AG08396 (cell line): ENCODE data around the gene PHKA2.

Source experiments
- DNase-seq: peaks from one replicate; pipeline ENCODE4 v3.0.0; 2012; ENCODE audit warnings: low spot score, mixed read lengths

The PHKA2 gene

DNA sequence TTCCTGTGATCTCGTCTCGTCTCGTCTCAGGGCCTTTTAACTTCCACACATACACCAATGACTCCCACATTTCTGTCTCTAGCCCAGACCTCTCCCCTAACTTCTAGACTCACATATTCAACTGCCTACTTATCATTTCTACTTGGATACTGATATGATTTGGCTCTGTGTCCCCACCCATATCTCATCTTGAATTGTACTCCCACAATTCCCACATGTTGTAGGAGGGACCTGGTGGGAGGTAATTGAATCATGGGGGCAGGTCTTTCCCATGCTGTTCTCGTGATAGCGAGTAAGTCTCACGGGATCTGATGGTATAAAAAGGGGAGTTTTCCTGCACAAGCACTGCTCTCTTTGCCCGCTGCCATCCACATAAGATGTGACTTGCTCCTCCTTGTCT lies 8.9 kb downstream of the PHKA2 start:
- no peak for DNase-seq

DNA sequence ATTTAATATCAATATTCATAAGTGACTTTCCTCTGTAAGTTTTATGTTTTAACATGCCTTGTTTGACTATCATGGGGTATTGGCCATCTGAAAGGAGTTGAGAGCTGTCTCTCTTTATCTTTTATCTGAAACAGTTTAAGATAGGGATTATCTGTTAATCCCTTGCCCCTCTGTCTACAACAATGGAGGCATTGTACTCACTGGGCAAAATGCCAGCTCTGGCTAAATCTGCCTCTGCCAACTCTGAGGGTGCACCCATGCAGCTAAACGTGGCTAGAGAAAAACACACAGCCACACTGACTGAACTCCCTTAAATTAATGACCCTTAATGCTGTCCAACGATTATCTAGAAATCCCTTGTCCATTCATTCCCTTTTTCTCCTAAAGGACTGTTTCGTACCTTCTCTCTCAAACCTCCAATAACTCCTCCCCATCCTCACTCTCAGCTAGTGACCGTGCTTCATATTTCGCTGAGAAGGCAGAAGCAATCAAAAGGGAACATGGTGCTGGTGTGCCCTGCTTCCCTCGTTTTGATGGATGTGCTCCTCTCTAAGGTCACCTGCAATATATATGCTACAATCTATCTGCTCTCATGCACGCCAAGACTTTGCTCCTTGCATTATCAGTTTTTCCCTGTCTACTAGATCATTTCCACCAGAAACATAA lies 10.3 kb downstream of the PHKA2 start:
- DNase-seq: no peak

DNA sequence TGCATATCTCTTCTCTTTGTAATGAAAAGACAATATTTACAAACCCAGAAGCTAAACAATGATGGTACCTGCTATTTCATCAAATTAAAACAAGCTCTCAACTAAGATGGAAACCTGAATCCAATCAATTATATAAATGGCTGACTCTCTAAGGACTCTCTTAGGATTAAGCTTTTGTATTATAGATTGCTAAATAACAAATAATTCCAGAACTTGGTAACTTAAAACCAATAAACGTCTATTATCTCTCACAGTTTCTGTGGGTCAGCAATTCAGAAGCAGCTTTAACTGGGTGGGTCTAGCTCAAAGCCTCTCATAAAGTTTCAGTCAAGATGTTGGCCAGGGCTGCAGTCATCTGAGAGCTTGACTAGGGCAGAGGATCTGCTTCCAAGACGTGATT lies 12.4 kb downstream of the PHKA2 start:
- no peak for DNase-seq

DNA sequence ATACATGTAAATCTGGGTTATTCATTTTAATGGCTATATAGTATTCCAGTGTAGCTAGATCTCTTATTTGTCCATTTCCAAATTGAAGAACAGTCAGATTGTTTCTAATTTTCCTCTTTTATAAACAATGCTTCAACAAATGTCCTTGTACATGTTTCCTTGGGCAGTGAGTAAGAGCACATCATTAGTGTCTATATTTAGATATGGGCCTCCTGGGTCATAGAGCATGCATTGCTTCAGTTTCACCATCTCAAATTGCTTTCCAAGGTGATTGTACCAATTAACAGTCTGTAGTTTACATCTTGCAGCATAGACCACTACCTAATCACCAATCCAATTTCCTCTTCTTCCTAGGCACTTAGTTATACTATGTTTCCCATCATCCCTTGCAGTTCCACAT lies 13.4 kb downstream of the PHKA2 start:
- no peak for DNase-seq

DNA sequence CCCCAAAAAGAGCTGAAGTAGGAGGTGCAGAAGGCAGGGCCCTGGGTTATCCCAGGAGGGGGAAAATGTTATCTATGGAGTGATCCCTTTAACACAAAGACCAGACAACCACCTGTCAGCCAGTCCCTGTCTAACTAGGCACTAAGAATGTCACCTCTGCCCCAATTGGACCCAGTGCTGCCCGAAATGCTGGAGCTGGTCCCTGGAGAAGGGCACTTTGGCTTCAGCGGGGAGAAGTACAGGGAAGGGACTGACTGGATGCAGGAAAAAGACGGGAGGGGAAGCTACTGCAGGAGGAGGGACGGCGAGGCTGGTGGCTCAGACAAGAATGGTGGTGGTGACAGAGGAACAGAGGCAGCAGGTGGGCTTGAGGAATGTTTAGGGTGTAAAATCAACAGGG lies 17.3 kb downstream of the PHKA2 start:
- DNase-seq: no peak

DNA sequence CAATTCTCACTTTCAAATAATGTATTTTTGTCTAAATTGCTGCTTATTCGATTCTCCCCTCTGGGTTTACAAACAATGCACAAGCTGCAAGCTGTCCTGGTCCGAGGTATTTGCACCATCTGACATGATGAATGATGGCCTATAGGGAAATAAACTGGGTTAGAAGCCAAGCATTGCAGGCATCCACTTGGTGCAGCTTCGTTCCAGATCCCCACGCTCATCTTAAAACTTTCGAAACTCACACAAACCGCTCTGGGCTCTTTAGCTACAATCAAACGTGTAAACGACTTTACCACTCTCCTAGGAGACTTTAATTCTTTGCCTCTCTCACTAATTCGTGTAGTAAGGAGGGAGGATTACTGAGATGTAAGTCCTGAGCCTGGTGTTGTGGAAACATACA lies 19.0 kb downstream of the PHKA2 start:
- no peak for DNase-seq

DNA sequence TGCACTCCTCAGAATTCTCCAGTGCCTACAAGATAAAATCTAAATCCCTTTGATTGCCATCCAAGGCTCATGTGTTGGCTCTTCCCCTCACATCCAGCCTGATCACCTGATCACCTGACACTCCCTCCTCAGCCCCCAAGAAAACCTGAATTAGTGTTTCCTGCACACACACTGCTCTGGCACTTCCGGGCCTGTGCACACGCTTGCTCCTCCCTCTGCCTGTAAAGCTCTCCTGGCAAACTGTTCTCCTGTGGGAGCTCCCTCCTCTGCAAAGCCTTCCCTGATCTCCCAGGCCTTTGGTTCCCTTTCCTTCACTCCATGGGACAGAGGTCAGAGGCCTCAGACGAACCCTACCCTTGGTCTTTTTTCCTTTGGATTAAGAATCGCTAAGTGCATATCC lies 19.9 kb downstream of the PHKA2 start:
- DNase-seq: no peak

DNA sequence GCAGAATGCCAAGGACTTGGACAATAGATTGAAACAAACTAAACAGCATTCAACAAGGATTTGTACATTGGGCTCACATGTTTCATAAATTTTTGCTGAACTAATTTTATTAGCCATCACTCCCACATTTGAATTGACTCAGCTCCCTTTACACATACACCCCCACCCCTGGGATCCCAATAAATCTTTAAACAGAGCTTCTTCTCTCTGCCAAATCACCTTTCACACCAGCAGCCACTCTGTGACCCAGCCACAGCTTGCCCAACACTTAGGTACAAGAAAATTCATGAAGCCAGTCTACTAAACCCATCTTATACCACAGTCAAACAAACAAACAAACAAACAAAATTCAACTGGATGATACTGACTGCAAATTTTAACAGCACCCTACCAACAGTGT lies 21.6 kb downstream of the PHKA2 start:
- DNase-seq: no peak

DNA sequence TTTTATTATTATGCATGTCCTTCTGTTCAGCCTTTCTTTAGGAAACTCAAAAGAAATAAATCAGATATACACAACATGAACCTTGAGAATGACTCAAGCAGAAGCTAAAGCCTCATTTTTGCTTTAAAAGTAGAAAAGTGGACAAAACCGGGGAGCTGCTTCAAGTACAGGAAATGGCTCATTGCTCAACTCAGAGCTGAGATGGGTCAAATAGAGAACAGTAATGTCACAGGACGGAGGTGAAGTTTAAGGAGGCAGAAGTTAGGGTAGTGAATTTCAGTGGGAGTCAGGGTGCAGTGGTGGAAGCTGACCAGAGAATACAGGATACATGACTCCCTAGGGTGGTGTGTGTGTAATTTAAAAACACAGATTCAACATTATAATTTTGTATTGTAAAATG lies 22.2 kb downstream of the PHKA2 start:
- DNase-seq: no peak

DNA sequence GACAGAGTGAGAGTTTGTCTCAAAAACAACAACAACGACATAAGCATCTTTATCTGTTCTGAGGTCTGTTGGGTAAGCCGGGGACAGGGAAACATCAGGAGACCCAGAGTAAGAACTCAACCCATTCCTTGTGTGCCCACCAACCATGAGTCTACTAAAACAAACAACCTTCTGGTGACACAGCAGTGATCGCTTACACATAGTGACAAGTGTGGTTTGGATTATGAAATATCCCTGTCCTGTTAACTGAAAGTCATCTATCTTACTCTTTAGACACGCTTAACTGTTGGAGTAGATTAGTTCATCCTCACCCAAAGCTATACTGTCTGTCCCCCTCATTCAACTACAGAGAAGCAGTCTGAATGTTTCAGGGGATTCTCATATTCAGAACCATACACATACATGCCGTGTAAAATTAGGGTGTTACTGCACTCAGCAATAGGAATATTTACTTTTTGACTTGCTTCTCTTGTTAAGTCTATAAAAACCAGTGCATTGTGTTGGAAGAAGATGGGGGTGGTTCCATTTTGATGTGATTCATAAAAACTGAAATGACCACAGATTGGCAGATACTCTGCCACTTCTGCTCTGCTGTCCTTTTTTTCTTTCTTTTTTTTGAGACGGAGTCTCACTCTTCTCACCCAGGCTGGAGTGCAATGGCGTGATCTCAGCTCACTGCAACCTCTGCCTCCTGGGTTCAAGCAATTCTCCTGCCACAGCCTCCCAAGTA lies 27.4 kb downstream of the PHKA2 start:
- no peak for DNase-seq

DNA sequence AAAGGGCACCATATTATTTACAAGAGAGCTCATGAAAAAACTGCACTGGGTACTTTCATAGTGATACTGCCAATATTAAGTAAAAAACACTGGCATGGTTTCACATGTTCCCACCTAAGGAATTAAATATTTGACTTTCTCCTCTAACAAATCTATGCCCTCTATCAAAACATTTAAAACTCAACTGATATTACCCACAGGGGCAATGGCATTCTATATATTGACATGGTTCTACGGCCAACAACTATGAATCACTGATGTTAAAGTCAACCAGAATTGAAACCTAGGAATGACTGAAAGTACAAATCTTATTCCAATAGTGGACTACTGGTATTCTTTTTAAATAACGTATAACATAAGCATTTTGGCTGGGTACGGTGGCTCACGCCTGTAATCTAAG lies 28.2 kb downstream of the PHKA2 start:
- no peak for DNase-seq

DNA sequence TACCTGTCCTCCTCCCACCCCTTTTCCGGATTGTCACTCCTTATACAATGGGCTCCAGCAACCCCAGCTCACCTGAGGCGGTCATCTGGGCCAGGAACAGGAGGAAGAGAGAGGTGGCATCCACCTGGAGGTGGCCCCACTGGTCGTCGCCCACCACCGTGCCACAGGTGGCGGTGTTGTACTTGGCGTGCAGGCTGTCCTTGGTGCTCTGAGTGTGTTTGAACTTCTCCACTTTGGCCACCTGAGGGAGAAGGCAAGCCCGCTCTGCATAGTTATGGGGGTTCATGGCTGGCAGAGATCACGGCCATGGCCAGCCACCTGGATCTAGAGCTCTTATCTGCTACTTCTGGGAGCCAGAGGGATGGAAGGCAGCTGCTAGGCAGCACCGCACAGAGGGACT lies 32.9 kb downstream of the PHKA2 start:
- no peak for DNase-seq

DNA sequence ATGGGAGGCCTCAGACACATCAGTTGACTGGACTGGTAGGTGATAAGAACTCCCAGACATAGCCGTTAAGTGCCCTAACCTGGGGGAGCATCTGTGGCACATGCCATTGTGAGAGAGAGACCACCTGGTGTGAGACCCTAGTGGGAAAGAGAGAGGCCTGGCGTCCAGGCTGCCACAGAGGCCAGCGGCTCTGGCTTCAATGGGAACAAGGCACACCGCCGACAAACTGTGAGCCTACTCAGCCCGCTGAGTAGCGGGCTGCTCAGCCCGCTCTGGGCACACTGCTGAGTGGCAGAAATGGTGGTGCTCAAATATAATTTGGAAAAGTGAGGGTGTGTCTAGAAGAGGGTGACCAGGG lies 34.0 kb downstream of the PHKA2 start:
- no peak for DNase-seq

DNA sequence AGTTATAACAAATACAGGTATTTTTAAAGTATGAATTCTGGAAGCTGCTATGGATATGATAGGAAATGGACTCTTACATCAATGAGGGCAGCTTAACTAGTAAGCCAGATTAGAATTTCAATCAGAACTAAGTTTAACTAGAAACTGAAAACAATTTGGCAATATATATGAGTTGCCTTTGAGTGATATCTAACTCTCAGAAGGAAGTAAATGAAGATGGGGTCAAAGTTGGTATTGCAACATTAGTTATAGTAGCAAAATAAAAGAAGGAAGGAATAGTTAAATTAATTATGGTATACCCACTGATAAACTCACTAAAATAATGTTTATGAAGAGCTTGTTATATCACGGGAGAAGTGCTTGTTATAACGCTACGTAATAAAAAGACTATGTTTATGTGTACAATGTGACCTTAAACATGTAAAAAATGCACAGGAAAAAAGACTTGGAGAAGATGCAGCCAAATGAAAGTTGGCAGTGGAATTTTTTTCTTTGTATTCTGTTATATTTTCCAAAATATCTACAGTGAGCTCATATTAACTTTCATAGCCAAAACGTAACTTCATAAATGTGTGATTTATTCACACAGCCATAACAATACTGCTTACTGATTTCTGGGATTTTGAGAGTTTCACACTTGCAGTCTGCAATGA lies 34.5 kb downstream of the PHKA2 start:
- DNase-seq: no peak

DNA sequence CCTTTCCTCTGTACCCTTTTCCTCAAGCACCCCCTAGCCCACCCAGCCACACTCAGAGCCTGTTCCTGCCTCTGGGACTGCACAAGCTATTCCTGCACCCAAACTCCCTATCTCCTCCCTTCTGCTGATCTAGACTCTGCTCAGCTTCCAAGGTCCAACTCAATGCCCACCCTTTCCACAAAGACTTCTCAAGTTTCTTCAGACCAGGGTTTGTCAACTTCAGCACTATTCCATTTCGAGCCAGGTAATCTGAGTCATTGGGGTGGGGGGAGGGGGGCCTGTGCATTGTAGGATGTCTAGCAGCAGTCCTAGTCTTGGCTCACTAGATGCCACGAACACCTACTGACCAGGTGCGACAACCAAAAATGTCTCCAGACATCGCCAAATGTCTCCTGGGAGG lies 37.3 kb downstream of the PHKA2 start:
- DNase-seq: no peak

DNA sequence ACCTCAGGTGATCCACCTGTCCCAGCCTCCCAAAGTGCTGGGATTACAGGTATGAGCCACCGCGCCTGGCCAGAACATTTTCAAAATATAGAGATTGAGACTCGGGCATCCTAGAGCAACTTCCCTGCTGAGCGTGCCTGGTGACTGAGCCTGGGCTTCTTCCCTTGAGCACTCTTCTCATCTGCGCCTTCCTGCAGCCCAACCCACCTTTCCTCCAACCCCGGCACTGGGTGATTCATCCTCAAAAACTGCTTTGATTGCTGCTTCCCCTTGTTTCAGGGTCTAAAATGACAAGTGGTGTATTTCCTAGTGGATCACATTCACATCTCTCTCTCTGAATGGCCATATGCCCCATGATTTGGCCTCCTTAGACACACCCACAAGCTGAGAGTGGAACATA lies 37.8 kb downstream of the PHKA2 start:
- no peak for DNase-seq

DNA sequence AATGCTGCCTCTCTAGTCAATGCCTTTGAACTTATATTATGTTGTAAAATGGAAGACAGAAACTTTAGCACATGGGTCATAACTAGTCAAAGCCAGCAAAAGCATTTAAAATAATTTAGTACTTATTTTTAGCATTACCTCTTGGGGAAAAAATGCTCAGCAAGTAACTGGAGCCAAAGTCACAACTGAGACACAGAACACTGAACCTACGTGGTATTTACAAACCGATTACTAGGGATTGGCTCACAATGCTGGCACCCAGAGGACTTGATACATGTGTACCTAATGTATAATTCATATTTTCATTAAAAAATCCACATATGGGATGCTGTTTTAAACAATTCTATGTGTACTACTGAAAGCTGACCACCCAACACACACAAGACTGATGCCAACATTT lies 38.4 kb downstream of the PHKA2 start:
- DNase-seq: no peak

DNA sequence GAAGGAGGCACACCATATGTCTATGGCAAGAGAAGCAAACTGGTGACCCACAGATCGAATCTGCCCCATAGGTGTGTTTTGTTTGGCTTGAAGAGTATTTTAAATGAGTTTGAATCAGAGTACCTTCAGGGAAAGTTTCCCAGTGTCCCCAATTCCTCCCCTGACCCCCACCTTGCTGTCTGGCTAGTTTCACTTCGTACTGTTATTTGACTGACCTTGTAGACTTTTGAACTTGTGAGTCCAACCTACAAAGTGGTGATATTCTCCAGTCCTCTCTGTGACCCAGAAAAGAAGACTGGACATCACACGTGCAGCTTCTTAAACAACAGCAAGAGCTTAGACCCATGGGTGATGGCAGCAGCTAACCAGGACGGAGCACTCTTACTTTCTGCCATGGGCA lies 39.4 kb downstream of the PHKA2 start:
- DNase-seq: no peak

DNA sequence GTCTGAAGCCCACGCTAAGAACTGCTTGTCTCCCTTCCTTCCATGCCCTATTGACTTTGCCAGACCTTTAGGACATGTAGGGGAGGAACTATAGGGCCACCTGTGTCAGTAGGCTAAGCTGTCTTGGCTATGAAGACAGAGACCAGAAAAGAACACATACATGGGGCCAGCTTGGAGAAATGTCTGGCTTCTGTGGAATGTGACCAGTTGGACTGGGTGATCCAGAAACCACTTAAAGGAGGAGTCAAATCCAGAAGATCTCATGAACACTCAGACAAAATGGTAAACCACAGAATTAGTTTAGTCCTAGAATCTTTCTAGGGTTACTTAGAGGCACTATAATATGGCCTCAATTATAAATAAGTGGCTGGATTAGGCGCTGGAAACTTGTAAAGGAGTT lies 42.0 kb downstream of the PHKA2 start:
- DNase-seq: no peak

DNA sequence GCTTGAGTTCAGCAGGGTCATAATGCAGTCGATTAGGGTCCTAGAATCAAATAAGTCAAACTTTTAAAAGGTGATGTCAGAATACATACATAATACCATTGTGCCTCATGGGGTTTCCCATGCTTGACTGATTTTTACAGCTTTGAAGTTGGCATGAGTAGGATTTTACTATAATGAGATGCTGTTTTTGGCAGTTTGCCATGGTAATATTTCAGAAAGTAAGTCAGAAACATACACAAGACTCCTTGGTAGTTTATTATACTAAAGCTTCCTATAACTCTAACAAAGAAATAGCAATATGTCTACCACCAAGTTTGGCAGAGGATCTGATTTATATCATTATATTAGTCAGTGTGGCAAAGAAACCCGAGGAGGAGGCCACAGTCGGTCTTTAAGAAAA lies 45.2 kb downstream of the PHKA2 start:
- no peak for DNase-seq

DNA sequence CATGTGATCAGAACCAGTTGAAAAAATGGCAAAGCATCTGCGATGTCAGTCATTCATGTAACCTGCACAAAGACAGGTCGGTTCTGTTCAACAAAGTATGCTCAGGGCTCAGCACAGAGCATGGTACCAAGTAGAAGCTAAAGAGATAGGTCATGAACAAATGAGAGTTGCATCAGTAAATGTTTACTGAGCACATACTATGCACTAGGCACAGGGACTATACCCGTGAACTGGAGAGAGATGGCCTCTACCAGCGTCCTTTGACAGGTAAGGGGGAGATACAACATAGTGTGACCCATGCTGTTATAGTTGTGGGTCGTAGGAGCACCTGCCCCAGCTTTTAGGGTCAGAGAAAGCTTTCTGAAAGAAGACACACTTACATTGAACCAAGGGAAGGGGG lies 46.7 kb downstream of the PHKA2 start:
- no peak for DNase-seq

DNA sequence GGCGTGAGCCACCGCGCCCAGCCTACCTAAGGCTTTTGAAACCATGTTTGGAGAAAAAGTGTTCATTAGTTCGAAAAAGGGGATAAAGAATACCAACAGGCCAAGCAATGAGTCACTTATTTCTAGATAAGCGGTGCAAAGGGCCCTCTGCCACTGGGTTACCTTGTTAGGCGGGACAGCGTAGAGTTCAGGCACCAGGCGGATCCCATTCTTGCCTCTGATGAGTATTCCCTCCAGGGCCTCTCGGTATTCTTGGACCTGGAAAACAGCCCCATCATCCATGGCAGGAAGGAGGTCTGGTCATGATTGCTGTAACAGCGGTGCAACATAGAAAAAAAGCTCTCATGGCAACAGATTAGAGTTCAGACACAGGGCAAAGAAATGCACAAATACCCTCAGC lies 48.0 kb downstream of the PHKA2 start:
- DNase-seq: no peak

DNA sequence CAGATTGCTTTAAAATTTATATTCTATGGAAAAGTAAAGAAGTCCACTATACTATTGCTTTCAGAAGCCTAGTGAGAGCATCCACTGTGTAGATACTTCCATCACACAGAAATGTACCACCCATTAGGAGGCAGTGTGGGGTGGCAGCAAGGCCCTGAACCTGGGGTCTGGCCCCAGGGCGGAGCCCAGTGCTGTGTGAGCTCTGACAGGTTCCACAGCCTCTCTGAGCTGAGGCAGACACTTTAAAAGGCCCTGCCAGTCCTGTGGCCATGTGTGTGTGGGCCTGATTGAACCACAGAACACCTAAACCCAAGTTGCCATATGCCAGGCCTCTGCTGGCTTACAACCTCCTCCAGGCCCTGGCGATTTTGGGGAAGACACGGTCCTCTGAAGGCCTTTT lies 49.2 kb downstream of the PHKA2 start:
- no peak for DNase-seq

DNA sequence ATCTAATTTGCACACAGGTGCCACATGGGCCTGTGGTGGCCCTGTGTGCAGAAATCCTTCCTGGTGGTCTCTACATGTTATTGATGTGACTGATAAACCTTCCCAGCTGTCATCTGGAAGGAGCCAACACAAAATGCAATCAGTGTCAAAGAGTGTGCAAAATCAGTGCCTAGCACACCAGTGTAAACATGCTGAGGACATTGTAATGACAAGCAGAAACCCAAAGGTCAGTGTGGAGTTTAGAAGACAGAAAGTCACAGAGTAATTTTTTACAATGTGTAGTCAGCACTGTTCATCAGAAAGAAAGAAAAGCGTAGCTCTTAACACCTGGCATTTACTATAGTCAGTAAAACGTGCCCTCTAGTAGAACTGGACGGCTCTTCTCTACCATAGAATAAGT lies 50.3 kb downstream of the PHKA2 start:
- no peak for DNase-seq
